ENCODE measurements around the gene PCDH15. TPM values are rescaled to one million over a fixed set of nuclear protein-coding genes. Genes with fewer than 3 reads are reported as not detected.

The PCDH15 gene
- total RNA-seq, 1 donor from 2014 or later: not detected

- no peaks in the 10 kb centered on the region for H3K9me3 Mint-ChIP-seq (ENCODE audit: low read depth)
- H3K27ac Mint-ChIP-seq (ENCODE audit: unreplicated experiment): no peak overlapping the region
- no peaks in the 10 kb centered on the region for H3K4me1 Mint-ChIP-seq (ENCODE audit: low read depth)
- H3K36me3 Mint-ChIP-seq (ENCODE audit: low read depth): no peaks in the 10 kb centered on the region
- TF ChIP-seq, protein P1, sequence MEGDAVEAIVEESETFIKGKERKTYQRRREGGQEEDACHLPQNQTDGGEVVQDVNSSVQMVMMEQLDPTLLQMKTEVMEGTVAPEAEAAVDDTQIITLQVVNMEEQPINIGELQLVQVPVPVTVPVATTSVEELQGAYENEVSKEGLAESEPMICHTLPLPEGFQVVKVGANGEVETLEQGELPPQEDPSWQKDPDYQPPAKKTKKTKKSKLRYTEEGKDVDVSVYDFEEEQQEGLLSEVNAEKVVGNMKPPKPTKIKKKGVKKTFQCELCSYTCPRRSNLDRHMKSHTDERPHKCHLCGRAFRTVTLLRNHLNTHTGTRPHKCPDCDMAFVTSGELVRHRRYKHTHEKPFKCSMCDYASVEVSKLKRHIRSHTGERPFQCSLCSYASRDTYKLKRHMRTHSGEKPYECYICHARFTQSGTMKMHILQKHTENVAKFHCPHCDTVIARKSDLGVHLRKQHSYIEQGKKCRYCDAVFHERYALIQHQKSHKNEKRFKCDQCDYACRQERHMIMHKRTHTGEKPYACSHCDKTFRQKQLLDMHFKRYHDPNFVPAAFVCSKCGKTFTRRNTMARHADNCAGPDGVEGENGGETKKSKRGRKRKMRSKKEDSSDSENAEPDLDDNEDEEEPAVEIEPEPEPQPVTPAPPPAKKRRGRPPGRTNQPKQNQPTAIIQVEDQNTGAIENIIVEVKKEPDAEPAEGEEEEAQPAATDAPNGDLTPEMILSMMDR (IDR thresholded peaks at IDR 0.05): no peak
- no peak overlapping the region for H3K4me3 Mint-ChIP-seq (ENCODE audit: unreplicated experiment)
- no peaks in the 10 kb centered on the region for H3K27me3 Mint-ChIP-seq (ENCODE audit: low read depth)
- DNase-seq (ENCODE audit: low spot score): no peak
These were observed 603.0 kb downstream of the PCDH15 start for GRCh38 chr10:54198051-54198450.

GRCh38 chr10:54194806-54195205, 606.2 kb downstream of the PCDH15 start:
- Mint-ChIP-seq H3K9me3 (ENCODE audit: low read depth) (no peaks in the 10 kb centered on the region), H3K4me1 (ENCODE audit: low read depth) (no peaks in the 10 kb centered on the region), H3K27ac (ENCODE audit: unreplicated experiment) (no peak overlapping the region), H3K36me3 (ENCODE audit: low read depth) (no peaks in the 10 kb centered on the region), H3K27me3 (ENCODE audit: low read depth) (peaks cover 3% of the 10 kb centered on the region), H3K4me3 (ENCODE audit: unreplicated experiment) (no peak overlapping the region)
- TF ChIP-seq, protein P1 (IDR thresholded peaks at IDR 0.05): no peak
- no peak for DNase-seq (ENCODE audit: low spot score)

DNA sequence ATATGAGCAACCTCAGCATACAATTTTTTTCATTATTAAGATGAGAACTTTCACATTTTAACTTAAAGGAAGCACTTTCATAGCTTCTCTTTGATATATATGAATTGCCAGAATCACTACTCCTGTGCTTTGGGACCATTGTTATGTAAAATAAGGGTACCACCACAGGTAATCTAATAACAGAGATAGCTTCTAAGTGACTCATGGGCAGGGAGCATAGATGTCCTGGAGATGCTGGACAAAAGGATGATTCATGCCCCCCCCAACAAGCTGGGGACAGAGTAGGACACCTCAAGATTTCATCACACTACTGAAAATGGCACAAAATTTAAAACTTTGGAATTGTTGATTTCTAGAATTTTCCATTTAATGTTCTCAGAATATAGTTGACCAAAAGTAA, 641.1 kb downstream of the PCDH15 start:
- TF ChIP-seq, protein P1 (IDR thresholded peaks at IDR 0.05): no peak
- no peak for DNase-seq (ENCODE audit: low spot score)
- H3K36me3 Mint-ChIP-seq (ENCODE audit: low read depth): no peaks in the 10 kb centered on the region
- no peaks in the 10 kb centered on the region for H3K27me3 Mint-ChIP-seq (ENCODE audit: low read depth)
- H3K9me3 Mint-ChIP-seq (ENCODE audit: low read depth): peaks cover 16% of the 10 kb centered on the region
- no peaks in the 10 kb centered on the region for H3K4me1 Mint-ChIP-seq (ENCODE audit: low read depth)
- H3K4me3 Mint-ChIP-seq (ENCODE audit: unreplicated experiment): no peak overlapping the region
- H3K27ac Mint-ChIP-seq (ENCODE audit: unreplicated experiment): no peak overlapping the region

GRCh38 chr10:54148508-54148907, 652.5 kb downstream of the PCDH15 start:
- Mint-ChIP-seq H3K9me3 (ENCODE audit: low read depth) (no peaks in the 10 kb centered on the region), H3K27me3 (ENCODE audit: low read depth) (no peaks in the 10 kb centered on the region), H3K4me3 (ENCODE audit: unreplicated experiment) (no peak overlapping the region), H3K36me3 (ENCODE audit: low read depth) (no peaks in the 10 kb centered on the region), H3K4me1 (ENCODE audit: low read depth) (no peaks in the 10 kb centered on the region), H3K27ac (ENCODE audit: unreplicated experiment) (no peak overlapping the region)
- TF ChIP-seq, protein P1 (IDR thresholded peaks at IDR 0.05): no peak
- no peak for DNase-seq (ENCODE audit: low spot score)

GRCh38 chr10:54139819-54140428, 661.1 kb downstream of the PCDH15 start:
- Mint-ChIP-seq H3K27me3 (ENCODE audit: low read depth) (no peaks in the 10 kb centered on the region), H3K27ac (ENCODE audit: unreplicated experiment) (no peak overlapping the region), H3K4me1 (ENCODE audit: low read depth) (no peaks in the 10 kb centered on the region), H3K9me3 (ENCODE audit: low read depth) (peaks cover 19% of the 10 kb centered on the region), H3K4me3 (ENCODE audit: unreplicated experiment) (no peak overlapping the region), H3K36me3 (ENCODE audit: low read depth) (no peaks in the 10 kb centered on the region)
- TF ChIP-seq, protein P1 (IDR thresholded peaks at IDR 0.05): no peak
- DNase-seq (ENCODE audit: low spot score): no peak
